Endothelial cell of umbilical vein (primary cell): ENCODE measurements around the gene ACAD11. TPM values are rescaled to one million over a fixed set of nuclear protein-coding genes. Genes with fewer than 3 reads are reported as not detected.

Source experiments
- BruUV-seq: library from RNA; stranded (reverse); fragments of 400-500 nt; replicated peaks from 2 replicates; lab custom pipeline; 2021; lab: Mats Ljungman, UMichigan
- CTCF ChIA-PET: fragments of 300-600, 350-600 bp; sonication (Branson Sonifier 250); formaldehyde crosslinking; loops from one replicate; lab custom pipeline; 2021; ENCODE audit warnings: antibody characterized with exemption, inconsistent platforms; lab: Charles Lee
- POLR2A ChIA-PET: fragments of 300-600, 350-600 bp; sonication (Branson Sonifier 250); formaldehyde crosslinking; loops from one replicate; lab custom pipeline; 2021; ENCODE audit warnings: antibody characterized with exemption, inconsistent platforms; lab: Charles Lee
- DNase-seq: peaks from one replicate; pipeline ENCODE4 v3.0.0-alpha.2; 2011; ENCODE audit warnings: low read depth, low spot score
- FAIRE-seq: peaks from 2 replicates; lab custom pipeline; 2011; peaks lifted over from hg19 to GRCh38; lab: Jason Lieb, UNC
- H2AFZ ChIP-seq: 2 replicates; pipeline ENCODE4 v1.6.0; 2012; ENCODE audit warnings: low read depth, low read length, control low read depth, inconsistent platforms
- H3K27ac ChIP-seq: 2 replicates; pipeline ENCODE4 v1.5.1; 2011; ENCODE audit warnings: low read depth, mild to moderate bottlenecking, control low read depth, low read length, moderate library complexity; ENCODE audit not compliant: insufficient read depth
- H3K27me3 ChIP-seq, 2 experiments: 2 replicates each; pipeline versions ENCODE4 v1.6.0 to v1.6.1; 2011; ENCODE audit warnings: low read length in 2 of 2, mixed read lengths in 1 of 2; ENCODE audit not compliant: control insufficient read depth in 2 of 2, insufficient read depth in 2 of 2
- H3K36me3 ChIP-seq, 2 experiments: 2 replicates in 1 of 2; 3 replicates in 1 of 2; pipeline ENCODE4 v1.5.1; 2011; ENCODE audit warnings: low read length in 2 of 2, mild to moderate bottlenecking in 1 of 2, moderate library complexity in 1 of 2; ENCODE audit not compliant: control insufficient read depth in 2 of 2, insufficient read depth in 2 of 2; ENCODE audit errors: extremely low read depth in 1 of 2
- H3K4me1 ChIP-seq: 3 replicates; pipeline ENCODE4 v1.5.1; 2011; ENCODE audit warnings: mild to moderate bottlenecking, low read length; ENCODE audit not compliant: control insufficient read depth, insufficient read depth; ENCODE audit errors: extremely low read depth
- H3K4me2 ChIP-seq: 2 replicates; pipeline ENCODE4 v1.6.1; 2011; ENCODE audit warnings: low read length, control low read depth, mixed read lengths; ENCODE audit not compliant: insufficient read depth
- H3K4me3 ChIP-seq, 3 experiments: fragments of 200-600 bp in 1 of 3; sonication (generic), shearing (Covaris generic) in 1 of 3; replicated peaks in 1 of 3; 2 replicates each; pipeline ENCODE4 v1.5.1; 2011 to 2016; ENCODE audit warnings: control low read depth in 3 of 3, low read length in 3 of 3, mild to moderate bottlenecking in 2 of 3, inconsistent platforms in 1 of 3, low read depth in 1 of 3, moderate library complexity in 1 of 3; ENCODE audit not compliant: insufficient read depth in 1 of 3
- H3K79me2 ChIP-seq: 2 replicates; pipeline ENCODE4 v1.6.0; 2012; ENCODE audit warnings: low read length, inconsistent platforms; ENCODE audit not compliant: control insufficient read depth, insufficient read depth
- H3K9ac ChIP-seq: replicated peaks from 2 replicates; pipeline ENCODE3; 2011; ENCODE audit warnings: low read length, control low read depth; ENCODE audit not compliant: insufficient read depth; ENCODE audit errors: extremely low read depth
- H3K9me1 ChIP-seq: replicated peaks from 3 replicates; pipeline ENCODE4 v1.6.0; 2011; ENCODE audit warnings: mild to moderate bottlenecking, low read length; ENCODE audit not compliant: control insufficient read depth, insufficient read depth; ENCODE audit errors: extremely low read depth
- H3K9me3 ChIP-seq: replicated peaks from 2 replicates; pipeline ENCODE4 v1.5.1; 2012; ENCODE audit warnings: low read length, inconsistent platforms; ENCODE audit not compliant: control insufficient read depth, insufficient read depth
- H4K20me1 ChIP-seq: replicated peaks from 2 replicates; pipeline ENCODE3; 2011; ENCODE audit warnings: mild to moderate bottlenecking, low read length; ENCODE audit not compliant: control insufficient read depth, insufficient read depth; ENCODE audit errors: extremely low read depth
- CTCF ChIP-seq, 2 donors: IDR thresholded peaks; 1 replicate in 1 of 2; 2 replicates in 1 of 2; pipeline ENCODE4 v1.5.1; 2011; ENCODE audit warnings: low read length in 2 of 2, mild to moderate bottlenecking in 2 of 2, moderate library complexity in 2 of 2, control low read depth in 1 of 2, inconsistent platforms in 1 of 2, low read depth in 1 of 2; ENCODE audit not compliant: insufficient read depth in 1 of 2; ENCODE audit errors: extremely low read depth in 1 of 2
- EZH2 ChIP-seq: IDR thresholded peaks from 2 replicates; pipeline ENCODE4 v1.6.1; 2012; ENCODE audit warnings: borderline replicate concordance, low read depth, mild to moderate bottlenecking, moderate library complexity, low read length, inconsistent platforms; ENCODE audit not compliant: severe bottlenecking
- FOS ChIP-seq: IDR thresholded peaks from 2 replicates; pipeline ENCODE4 v1.6.1; 2011; ENCODE audit warnings: mild to moderate bottlenecking, low read length, moderate library complexity, borderline replicate concordance; ENCODE audit not compliant: insufficient read depth
- GATA2 ChIP-seq: IDR thresholded peaks from 2 replicates; pipeline ENCODE4 v1.7.0; 2011; ENCODE audit warnings: low read depth, mild to moderate bottlenecking, moderate library complexity, mixed read lengths, low read length; ENCODE audit not compliant: insufficient read length, insufficient read depth
- JUN ChIP-seq: IDR thresholded peaks from 2 replicates; pipeline ENCODE4 v1.6.1; 2011; ENCODE audit warnings: borderline replicate concordance, low read depth; ENCODE audit not compliant: insufficient read length, insufficient read depth
- MYC ChIP-seq: IDR thresholded peaks from one replicate; pipeline ENCODE4 v1.6.1; 2011; ENCODE audit warnings: mild to moderate bottlenecking, low read depth, low read length
- POLR2A ChIP-seq: IDR thresholded peaks from 2 replicates; pipeline ENCODE4 v1.6.1; 2012; ENCODE audit warnings: low read depth, mild to moderate bottlenecking, control low read depth, low read length
- POLR2AphosphoS5 ChIP-seq: IDR thresholded peaks from 2 replicates; pipeline ENCODE4 v1.6.1; 2012; ENCODE audit warnings: low read depth, mild to moderate bottlenecking, control low read depth, low read length, moderate library complexity; ENCODE audit not compliant: insufficient read depth
- dilution Hi-C: fragments of 300-500 bp; cut with MboI; formaldehyde crosslinking; loops from one replicate; pipeline ENCODE4 v1.15.0; 2019; ENCODE audit warnings: low sequenced_read_pairs; ENCODE audit not compliant: extremely low pct_ligation_motif_present
- intact Hi-C: fragments of 100-400 bp; cut with micrococcal nuclease; formaldehyde crosslinking; loops from one replicate; pipeline ENCODE4 v1.10.0; 2022
- polyA plus RNA-seq, 4 experiments: library from polyadenylated mRNA; depleted of rRNA in 3 of 4; stranded (reverse) in 3 of 4; unstranded in 1 of 4; fragments of >200 nt; gene quantifications; 2 replicates each; pipeline versions ENCODE4 v1.2.1 to v1.2.3, GENCODE V29; 2011 to 2012; ENCODE audit warnings: missing spikeins in 1 of 4
- total RNA-seq: library from RNA; stranded (reverse); gene quantifications from 2 replicates; pipeline ENCODE4 v1.2.3, GENCODE V29; 2021
- TF ChIP-seq, protein P1 (sequence below): IDR thresholded peaks from 2 replicates; pipeline ENCODE4 v1.6.1; 2011; ENCODE audit not compliant: insufficient read depth, insufficient read length

ACAD11 gene
- total and polyA plus RNA-seq, 2 donors (not counting 3 experiments of a cell fraction or from before 2014, with no cell fraction given), result 9.6 to 17.9 TPM

GRCh38 chr3:132650153-132650552 is 9.5 kb downstream of the ACAD11 start:
- DNase-seq, result no peak
- no TSS peak for BruUV-seq
- TF ChIP-seq FOS, result no peak
- no peak for TF ChIP-seq GATA2
- no peak for TF ChIP-seq POLR2A
- no peak for TF ChIP-seq EZH2
- TF ChIP-seq CTCF (IDR thresholded peaks at IDR 0.05; ENCODE audit: extremely low read depth in 1 of 2, insufficient read depth in 1 of 2, low read depth in 1 of 2, low read length in 2 of 2), result no peak
- TF ChIP-seq MYC, result no peak
- no peak for TF ChIP-seq POLR2AphosphoS5
- TF ChIP-seq, protein P1, sequence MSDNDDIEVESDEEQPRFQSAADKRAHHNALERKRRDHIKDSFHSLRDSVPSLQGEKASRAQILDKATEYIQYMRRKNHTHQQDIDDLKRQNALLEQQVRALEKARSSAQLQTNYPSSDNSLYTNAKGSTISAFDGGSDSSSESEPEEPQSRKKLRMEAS, result no peak
- no peak for TF ChIP-seq JUN
- peaks cover 8% of the 10 kb centered on the region for H3K4me1 ChIP-seq
- intact Hi-C loops (no loop called here), dilution Hi-C loops (no loop called here)
- H3K9me3 ChIP-seq, result no peaks in the 10 kb centered on the region
- no peak overlapping the region for H3K4me2 ChIP-seq
- H3K27ac ChIP-seq, result no peak overlapping the region
- no peak overlapping the region for H3K4me3 ChIP-seq
- H3K9me1 ChIP-seq, result no peaks in the 10 kb centered on the region
- no peaks in the 10 kb centered on the region for H3K36me3 ChIP-seq
- CTCF ChIA-PET, result interaction anchor here (1.0 kb wide), 1 partner anchor 9 kb away, joined by 5 read pairs; the partner anchor contains the start of gene ACAD11
- no peak overlapping the region for H3K9ac ChIP-seq
- H4K20me1 ChIP-seq, result no peaks in the 10 kb centered on the region
- POLR2A ChIA-PET, result no interaction called here
- H3K79me2 ChIP-seq, result no peaks in the 10 kb centered on the region
- H2AFZ ChIP-seq, result no peak overlapping the region
- FAIRE-seq, result no peak
- no peaks in the 10 kb centered on the region for H3K27me3 ChIP-seq
